Pancreas (tissue), 10 donors: ENCODE data around the gene ARHGAP32. TPM values are rescaled to one million over a fixed set of nuclear protein-coding genes. Genes with fewer than 3 reads are reported as not detected.

Experiments used
- ATAC-seq, 4 donors: fragments of 200-7000 bp; cut with Tn5 transposase; one replicate each; pipeline versions ENCODE4 v1.8.0 to v1.9.1; 2020; ENCODE audit warnings: mild to moderate bottlenecking in 4 of 4, moderate library complexity in 4 of 4
- DNase-seq, 6 donors: peaks; one replicate each; pipeline ENCODE4 v3.0.0-alpha.2; 2020
- FAIRE-seq: peaks from 2 replicates; lab custom pipeline; 2012; peaks lifted over from hg19 to GRCh38; lab: Jason Lieb, UNC
- H3K27ac ChIP-seq, 4 donors: fragments of 200-600 bp; sonication (generic); 1 replicate in 3 of 4; 2 replicates in 1 of 4; pipeline versions ENCODE4 v1.5.0 to v1.8.0; 2020
- H3K27me3 ChIP-seq, 4 donors: fragments of 200-600 bp; one replicate each; pipeline ENCODE4 v1.8.0; 2021
- H3K36me3 ChIP-seq, 3 donors: fragments of 200-600 bp; sonication (generic) in 1 of 3; one replicate each; pipeline versions ENCODE4 v1.5.0 to v1.8.0; 2020 to 2021
- H3K4me1 ChIP-seq, 3 donors: fragments of 200-600 bp; one replicate each; pipeline ENCODE4 v1.8.0; 2021
- H3K4me3 ChIP-seq, 4 donors: fragments of 200-600 bp; sonication (generic) in 2 of 4; one replicate each; pipeline versions ENCODE4 v1.5.0 to v1.8.0; 2020 to 2021
- H3K9me3 ChIP-seq, 4 donors: fragments of 200-600 bp; one replicate each; pipeline ENCODE4 v1.8.0; 2021
- WGBS, 2 donors: extraction: QIAGEN DNeasy Blood & Tissue Kit; methylation state at CpG; one replicate each; pipeline ENCODE4 v1.1.7; 2013; 5-methylcytosine and 5-hydroxymethylcytosine counted together
- intact Hi-C, 3 donors: fragments of 100-400 bp; cut with DNase I; formaldehyde crosslinking; loops; one replicate each; pipeline versions ENCODE4 v1.11.1 to v1.14.2; 2022
- polyA plus RNA-seq, 2 donors: library from polyadenylated mRNA; stranded (reverse); fragments of 200-250 nt; gene quantifications; one replicate each; pipeline ENCODE4 v1.2.3, GENCODE V29; 2013
- total RNA-seq, 6 donors: library from RNA; stranded (reverse); fragmentation: NEBNext Ultra II Directional in 4 of 6; extraction: Animal tissue kit (Norgen Biotek cat#: 25700) in 4 of 6; gene quantifications; one replicate each; pipeline versions ENCODE4 v1.2.1 to v1.2.4, GENCODE V29; 2021 to 2023
- TF ChIP-seq, protein P1 (sequence below), 4 donors: fragments of 200-600 bp; sonication (generic) in 3 of 4; IDR thresholded peaks; one replicate each; pipeline versions ENCODE4 v1.5.0 to v1.8.0; 2021; ENCODE audit warnings: antibody characterized with exemption in 4 of 4
- donor health status: healthy with polysubstance abuse.
- donor health status: DM: no; HTN: no; CAD: no; lungs with moderate emphysema.
- donor health status: DM: no; HTN: no; CAD: no.
- donor health status: control.
- donor health status: control.
- donor health status: Bipolar disorder and iron deficiency.
- donor health status: DM: yes; HTN: yes; CAD: no.
- donor health status: DM: no; HTN: no; CAD: no.
- donor health status: DM: no; HTN: no; CAD: no.
- donor health status: DM: yes; HTN: yes; CAD: no.

Gene ARHGAP32
- total and polyA plus RNA-seq, 8 donors = 5.0 to 36.6 (median 22.3) TPM

DNA sequence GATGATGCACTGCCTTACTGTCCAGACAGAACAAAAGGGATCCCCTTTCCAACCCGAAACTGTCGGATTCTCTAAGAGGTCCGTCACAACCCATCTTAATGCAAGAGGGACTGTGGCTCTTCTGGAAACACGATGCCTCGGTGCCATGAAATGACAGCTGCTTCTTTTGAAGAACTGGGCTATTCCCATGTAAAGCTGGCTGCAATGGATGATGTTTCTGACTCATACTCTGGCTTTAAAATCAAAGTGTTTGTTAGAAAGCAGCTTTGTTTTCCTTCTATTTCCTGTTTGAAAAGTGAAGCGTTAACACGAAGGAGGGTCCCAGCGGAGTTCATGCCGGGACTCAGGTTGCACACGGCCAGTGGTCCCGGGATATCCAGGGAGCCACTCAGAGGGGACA lies 252.5 kb downstream of the ARHGAP32 start:
- TF ChIP-seq, protein P1, sequence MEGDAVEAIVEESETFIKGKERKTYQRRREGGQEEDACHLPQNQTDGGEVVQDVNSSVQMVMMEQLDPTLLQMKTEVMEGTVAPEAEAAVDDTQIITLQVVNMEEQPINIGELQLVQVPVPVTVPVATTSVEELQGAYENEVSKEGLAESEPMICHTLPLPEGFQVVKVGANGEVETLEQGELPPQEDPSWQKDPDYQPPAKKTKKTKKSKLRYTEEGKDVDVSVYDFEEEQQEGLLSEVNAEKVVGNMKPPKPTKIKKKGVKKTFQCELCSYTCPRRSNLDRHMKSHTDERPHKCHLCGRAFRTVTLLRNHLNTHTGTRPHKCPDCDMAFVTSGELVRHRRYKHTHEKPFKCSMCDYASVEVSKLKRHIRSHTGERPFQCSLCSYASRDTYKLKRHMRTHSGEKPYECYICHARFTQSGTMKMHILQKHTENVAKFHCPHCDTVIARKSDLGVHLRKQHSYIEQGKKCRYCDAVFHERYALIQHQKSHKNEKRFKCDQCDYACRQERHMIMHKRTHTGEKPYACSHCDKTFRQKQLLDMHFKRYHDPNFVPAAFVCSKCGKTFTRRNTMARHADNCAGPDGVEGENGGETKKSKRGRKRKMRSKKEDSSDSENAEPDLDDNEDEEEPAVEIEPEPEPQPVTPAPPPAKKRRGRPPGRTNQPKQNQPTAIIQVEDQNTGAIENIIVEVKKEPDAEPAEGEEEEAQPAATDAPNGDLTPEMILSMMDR (IDR thresholded peaks at IDR 0.05) = no peak

DNA sequence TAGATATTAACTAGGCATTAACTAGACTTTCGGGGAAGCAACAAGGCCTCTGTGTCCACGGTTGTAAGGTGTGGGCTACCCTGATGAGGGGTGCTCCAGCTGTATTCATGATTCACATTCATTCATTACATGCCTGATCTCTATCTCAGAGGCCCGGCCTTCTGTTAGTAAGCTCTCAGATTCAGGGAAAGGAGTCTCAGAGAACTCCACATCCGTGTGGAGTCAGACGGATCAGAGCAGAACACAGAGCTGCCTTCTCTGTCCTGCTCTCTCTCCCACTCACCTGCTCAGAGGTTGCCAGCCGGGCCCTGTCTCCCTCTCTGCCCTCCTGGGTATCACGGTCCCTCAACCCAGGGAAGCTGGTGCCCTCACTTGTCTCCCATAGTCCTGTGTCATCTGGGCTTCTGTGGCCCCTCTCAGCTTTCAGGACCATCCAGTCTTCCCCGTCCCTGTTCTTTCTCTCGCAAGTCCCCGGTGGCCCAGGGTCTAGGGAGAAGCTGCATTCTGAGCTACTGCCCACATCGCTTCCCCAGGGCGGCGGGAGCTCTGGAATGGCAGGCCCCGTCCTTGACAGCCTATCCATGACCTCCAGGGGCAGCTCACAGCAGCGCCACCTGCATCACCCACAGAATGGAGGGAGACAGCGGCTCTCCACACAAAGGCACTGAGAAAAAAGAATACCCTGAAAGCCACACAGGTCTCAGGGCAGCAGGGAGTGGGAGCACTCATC lies 253.8 kb downstream of the ARHGAP32 start:
- ATAC-seq (no peak), FAIRE-seq (no peak), DNase-seq (no peak)
- Histone ChIP-seq H3K36me3 (no peaks in the 10 kb centered on the region), H3K27me3 (no peaks in the 10 kb centered on the region), H3K27ac (no peak overlapping the region), H3K4me3 (no peak overlapping the region), H3K4me1 (no peaks in the 10 kb centered on the region), H3K9me3 (no peaks in the 10 kb centered on the region)
- intact Hi-C loops = no loop called here
- WGBS, 2 donors = 83 to 95% methylated on average over 16 of the region's 16 CpGs
- TF ChIP-seq, protein P1 (IDR thresholded peaks at IDR 0.05) = no peak

More for the DNA sequence above, 252.5 kb downstream of the ARHGAP32 start:
- Histone ChIP-seq H3K27ac (no peak overlapping the region), H3K9me3 (no peaks in the 10 kb centered on the region), H3K4me3 (no peak overlapping the region), H3K4me1 (no peaks in the 10 kb centered on the region), H3K36me3 (no peaks in the 10 kb centered on the region), H3K27me3 (no peaks in the 10 kb centered on the region)
- ATAC-seq (no peak), DNase-seq (no peak), FAIRE-seq (no peak)
- intact Hi-C loops = no loop called here
- WGBS, 2 donors = 77 to 87% methylated on average over 11 of the region's 11 CpGs

GRCh38 chr11:128937480-128937879 lies 254.6 kb downstream of the ARHGAP32 start:
- FAIRE-seq (no peak), ATAC-seq (no peak), DNase-seq (no peak)
- Histone ChIP-seq H3K27me3 (no peaks in the 10 kb centered on the region), H3K36me3 (no peaks in the 10 kb centered on the region), H3K4me1 (no peaks in the 10 kb centered on the region), H3K4me3 (no peak overlapping the region), H3K9me3 (no peaks in the 10 kb centered on the region), H3K27ac (no peak overlapping the region)
- TF ChIP-seq, protein P1 (IDR thresholded peaks at IDR 0.05) = no peak
- intact Hi-C loops = no loop called here
- WGBS, 2 donors = 85 to 88% methylated on average over 9 of the region's 9 CpGs

DNA sequence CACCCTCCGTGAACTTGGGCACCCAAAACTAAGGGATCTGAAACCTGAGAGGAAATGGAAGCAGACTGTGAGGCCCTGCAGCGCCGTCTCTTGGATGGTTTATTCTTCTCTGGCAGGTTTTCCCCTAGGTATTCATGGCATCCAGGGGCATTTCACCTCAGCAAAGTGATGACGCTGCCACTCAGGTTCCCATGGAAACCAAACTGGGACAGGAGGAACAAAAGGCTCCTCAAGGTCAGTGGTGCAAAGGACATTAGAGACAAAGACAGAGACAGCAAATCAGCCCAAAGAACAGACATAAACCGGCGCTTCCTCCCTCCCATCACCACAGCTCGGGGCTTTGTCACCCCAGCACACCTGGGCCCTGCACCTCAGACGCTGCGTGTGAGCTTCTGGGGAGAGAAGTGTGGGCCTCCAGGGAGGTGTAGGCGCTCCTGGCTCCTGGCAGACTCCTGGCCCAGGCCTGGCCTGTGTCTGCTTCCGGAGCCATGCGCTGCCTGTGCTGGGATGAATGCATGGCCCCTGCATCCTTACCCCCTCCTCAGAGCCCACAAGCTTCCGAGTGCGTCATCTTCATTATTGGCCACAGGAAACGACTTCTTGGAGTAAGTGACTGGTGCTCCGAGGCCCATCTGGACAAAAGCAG lies 255.4 kb downstream of the ARHGAP32 start:
- 77% methylated on average over 14 to 16 of the region's 16 CpGs for WGBS, 2 donors
- intact Hi-C loops = no loop called here
- FAIRE-seq (no peak), ATAC-seq (no peak), DNase-seq (no peak)
- TF ChIP-seq, protein P1 (IDR thresholded peaks at IDR 0.05) = no peak
- no peaks in the 10 kb centered on the region for H3K36me3 ChIP-seq
- H3K4me1 ChIP-seq = no peaks in the 10 kb centered on the region
- no peaks in the 10 kb centered on the region for H3K9me3 ChIP-seq
- no peak overlapping the region for H3K4me3 ChIP-seq
- no peak overlapping the region for H3K27ac ChIP-seq
- H3K27me3 ChIP-seq = no peaks in the 10 kb centered on the region

DNA sequence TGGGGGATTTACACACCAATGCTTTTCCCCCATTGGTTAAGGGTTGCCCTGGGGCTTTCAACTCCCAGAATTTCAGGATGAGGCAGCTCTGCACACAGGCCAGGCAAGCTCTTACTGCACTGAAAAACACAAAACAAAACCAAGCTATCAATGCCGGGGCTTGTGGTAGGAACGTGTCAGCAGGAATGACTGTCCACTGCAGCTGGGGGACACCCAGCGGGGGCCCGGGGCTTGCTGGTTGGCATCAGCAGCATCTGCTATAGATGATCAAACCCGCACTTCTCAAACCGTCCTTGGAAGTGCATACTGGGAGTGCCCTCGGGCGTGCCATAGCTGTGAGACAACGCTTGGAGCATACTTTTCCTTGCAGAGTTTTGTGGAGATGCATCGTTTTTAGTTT lies 257.2 kb downstream of the ARHGAP32 start:
- WGBS, 2 donors = 88 to 94% methylated on average over 10 of the region's 10 CpGs
- ATAC-seq = no peak
- H3K4me3 ChIP-seq = no peak overlapping the region
- no peaks in the 10 kb centered on the region for H3K36me3 ChIP-seq
- DNase-seq = no peak
- no peak for FAIRE-seq
- TF ChIP-seq, protein P1 (IDR thresholded peaks at IDR 0.05) = no peak
- H3K27me3 ChIP-seq = no peaks in the 10 kb centered on the region
- intact Hi-C loops = no loop called here
- H3K9me3 ChIP-seq = no peaks in the 10 kb centered on the region
- H3K4me1 ChIP-seq = no peaks in the 10 kb centered on the region
- H3K27ac ChIP-seq = no peak overlapping the region
